ENCODE measurements around the gene REC114.
A peak's percentile ranks its signal among the peaks of the same experiment; 100 is the strongest.

Gene REC114

GRCh38 chr15:73605759-73606436 lies 162.9 kb downstream of the REC114 start:
- peak overlapping the region; percentile 62 for H3K27ac Mint-ChIP-seq
- H3K9me3 Mint-ChIP-seq = no peaks in the 10 kb centered on the region
- H3K4me1 Mint-ChIP-seq = peaks cover 15% of the 10 kb centered on the region
- TF ChIP-seq CTCF (IDR thresholded peaks at IDR 0.05) = no peak
- H3K27me3 Mint-ChIP-seq (ENCODE audit: low read depth, poor library complexity) = no peaks in the 10 kb centered on the region
- H3K36me3 Mint-ChIP-seq (ENCODE audit: low read depth) = peaks cover 8% of the 10 kb centered on the region
- no peak for DNase-seq
- no peak overlapping the region for H3K4me3 Mint-ChIP-seq

- H3K27ac Mint-ChIP-seq = no peak overlapping the region
- peaks cover 21% of the 10 kb centered on the region for H3K4me1 Mint-ChIP-seq
- no peaks in the 10 kb centered on the region for H3K9me3 Mint-ChIP-seq
- DNase-seq = no peak
- H3K27me3 Mint-ChIP-seq (ENCODE audit: low read depth, poor library complexity) = no peaks in the 10 kb centered on the region
- no peak for TF ChIP-seq CTCF (IDR thresholded peaks at IDR 0.05)
- peaks cover 11% of the 10 kb centered on the region for H3K36me3 Mint-ChIP-seq (ENCODE audit: low read depth)
- H3K4me3 Mint-ChIP-seq = no peak overlapping the region
Measured at GRCh38 chr15:73607405-73607804, 164.4 kb downstream of the REC114 start.

- Mint-ChIP-seq H3K9me3 (no peaks in the 10 kb centered on the region), H3K27ac (no peak overlapping the region), H3K36me3 (ENCODE audit: low read depth) (peaks cover 11% of the 10 kb centered on the region), H3K4me1 (peaks cover 21% of the 10 kb centered on the region), H3K27me3 (ENCODE audit: low read depth, poor library complexity) (no peaks in the 10 kb centered on the region), H3K4me3 (no peak overlapping the region)
- DNase-seq = no peak
- no peak for TF ChIP-seq CTCF (IDR thresholded peaks at IDR 0.05)
Measured at GRCh38 chr15:73607843-73608242, 164.9 kb downstream of the REC114 start.

- Mint-ChIP-seq H3K9me3 (no peaks in the 10 kb centered on the region), H3K36me3 (ENCODE audit: low read depth) (peaks cover 11% of the 10 kb centered on the region), H3K27ac (peak overlapping the region; percentile 0)
Measured at GRCh38 chr15:73608475-73608874, 165.5 kb downstream of the REC114 start.

GRCh38 chr15:73608941-73609340 lies 166.0 kb downstream of the REC114 start:
- TF ChIP-seq CTCF (IDR thresholded peaks at IDR 0.05) = no peak
- Mint-ChIP-seq H3K4me1 (peaks cover 21% of the 10 kb centered on the region), H3K4me3 (no peak overlapping the region), H3K27ac (peak overlapping the region; percentile 0), H3K27me3 (ENCODE audit: low read depth, poor library complexity) (no peaks in the 10 kb centered on the region), H3K36me3 (ENCODE audit: low read depth) (peaks cover 11% of the 10 kb centered on the region), H3K9me3 (no peaks in the 10 kb centered on the region)
- DNase-seq = no peak

More at GRCh38 chr15:73608475-73608874, 165.5 kb downstream of the REC114 start:
- no peak for DNase-seq
- no peak overlapping the region for H3K4me3 Mint-ChIP-seq
- TF ChIP-seq CTCF (IDR thresholded peaks at IDR 0.05) = no peak
- peaks cover 21% of the 10 kb centered on the region for H3K4me1 Mint-ChIP-seq
- H3K27me3 Mint-ChIP-seq (ENCODE audit: low read depth, poor library complexity) = no peaks in the 10 kb centered on the region

Data from nephron progenitor cell (in vitro differentiated cells).